CD4-positive, alpha-beta T cell treated with Interleukin-10 for 1 hour (primary cell): ENCODE results near the gene MEX3D.

Experiments
- DNase-seq: peaks from one replicate; pipeline ENCODE4 v3.0.0-alpha.2; 2020

MEX3D gene

DNA sequence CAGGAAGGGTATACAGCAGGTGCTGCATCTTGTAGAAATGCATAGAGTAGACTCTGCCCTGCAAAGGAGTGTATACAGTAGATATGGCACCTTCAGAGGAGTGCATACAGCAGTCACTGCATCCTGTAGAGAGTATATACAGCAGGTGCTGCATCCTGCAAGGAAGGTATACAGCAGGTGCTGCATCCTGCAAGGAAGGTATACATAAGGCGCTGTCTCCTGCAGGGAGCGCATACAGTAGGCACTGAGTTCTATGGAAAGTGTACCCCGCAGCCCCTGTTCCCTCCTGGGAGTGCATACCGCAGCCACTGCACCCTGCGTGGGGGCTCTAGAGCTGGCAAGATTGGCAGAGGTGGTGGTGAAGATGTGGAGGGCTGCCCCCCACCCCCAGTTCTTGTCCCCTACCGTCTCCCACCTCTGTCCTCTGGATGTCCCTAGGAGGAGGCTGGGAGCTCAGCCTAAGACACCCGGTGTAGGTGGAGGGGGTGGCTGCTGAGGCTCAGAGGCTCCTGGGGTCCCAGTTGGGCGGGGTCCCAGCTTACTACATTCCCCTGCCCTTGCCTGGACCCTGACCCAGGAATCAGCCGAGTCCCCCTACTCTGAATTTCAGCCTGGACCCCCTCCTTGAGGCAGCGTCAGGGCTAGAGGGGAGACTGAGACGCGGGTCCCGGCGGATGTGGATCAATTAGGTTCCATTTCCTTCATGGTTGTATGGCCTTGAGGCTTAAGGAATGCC, 53.0 kb downstream of the MEX3D start:
- no peak for DNase-seq

DNA sequence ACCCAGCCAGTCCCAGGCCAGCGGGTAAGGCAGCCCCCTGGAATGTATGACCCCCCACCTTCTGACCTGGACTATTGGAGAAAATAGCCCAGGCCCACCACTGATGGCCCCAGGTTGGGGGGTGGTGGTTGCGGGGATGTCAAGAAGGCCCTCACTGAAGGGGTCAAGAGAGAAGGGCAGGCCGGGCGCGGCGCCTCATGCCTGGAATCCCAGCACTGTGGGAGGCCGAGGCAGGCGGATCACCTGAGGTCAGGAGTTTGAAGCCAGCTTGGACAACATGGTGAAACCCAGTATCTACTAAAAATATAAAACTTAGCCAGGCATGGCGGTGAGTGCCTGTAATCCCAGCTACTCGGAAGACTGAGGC, 53.8 kb downstream of the MEX3D start:
- no peak for DNase-seq

DNA sequence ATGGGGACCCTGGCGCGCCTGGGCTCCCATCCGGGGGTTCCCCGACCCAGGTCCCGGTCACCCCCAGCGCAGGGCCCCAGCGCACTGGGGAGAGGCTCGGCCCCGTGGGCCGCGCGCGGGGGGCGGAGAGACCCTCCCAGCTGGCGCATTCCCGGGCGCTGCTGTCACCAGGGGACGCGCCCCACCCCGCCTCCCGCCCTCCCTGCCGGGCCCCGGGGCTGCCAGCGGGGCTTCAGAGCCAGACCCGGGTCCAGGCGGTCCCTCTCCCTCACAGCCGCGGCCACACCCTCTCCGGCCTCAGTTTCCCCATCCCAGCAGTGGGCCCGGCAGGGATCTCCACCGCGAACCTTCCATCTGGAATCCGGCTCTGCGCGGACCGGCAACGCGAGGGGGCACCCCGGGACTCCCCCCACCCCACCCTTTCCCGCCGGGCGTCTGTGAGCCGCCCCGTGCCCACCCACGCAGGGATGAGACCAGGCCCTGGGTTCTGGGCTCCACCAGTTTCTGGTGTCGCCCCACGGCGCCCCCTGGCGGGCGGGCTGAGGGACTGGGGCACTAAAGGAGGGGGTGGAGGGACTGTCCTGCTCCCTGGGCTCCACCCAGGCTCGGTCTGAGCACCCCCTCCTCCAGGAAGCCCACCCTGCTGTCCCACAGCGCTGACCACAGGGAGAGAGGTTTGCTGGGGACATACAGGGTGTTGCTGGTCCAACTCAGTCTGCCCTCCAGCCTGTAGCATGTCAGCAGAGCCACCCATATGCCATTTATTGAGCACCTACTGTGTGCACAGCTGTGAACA, 54.4 kb downstream of the MEX3D start:
- DNase-seq: peak; percentile 69

DNA sequence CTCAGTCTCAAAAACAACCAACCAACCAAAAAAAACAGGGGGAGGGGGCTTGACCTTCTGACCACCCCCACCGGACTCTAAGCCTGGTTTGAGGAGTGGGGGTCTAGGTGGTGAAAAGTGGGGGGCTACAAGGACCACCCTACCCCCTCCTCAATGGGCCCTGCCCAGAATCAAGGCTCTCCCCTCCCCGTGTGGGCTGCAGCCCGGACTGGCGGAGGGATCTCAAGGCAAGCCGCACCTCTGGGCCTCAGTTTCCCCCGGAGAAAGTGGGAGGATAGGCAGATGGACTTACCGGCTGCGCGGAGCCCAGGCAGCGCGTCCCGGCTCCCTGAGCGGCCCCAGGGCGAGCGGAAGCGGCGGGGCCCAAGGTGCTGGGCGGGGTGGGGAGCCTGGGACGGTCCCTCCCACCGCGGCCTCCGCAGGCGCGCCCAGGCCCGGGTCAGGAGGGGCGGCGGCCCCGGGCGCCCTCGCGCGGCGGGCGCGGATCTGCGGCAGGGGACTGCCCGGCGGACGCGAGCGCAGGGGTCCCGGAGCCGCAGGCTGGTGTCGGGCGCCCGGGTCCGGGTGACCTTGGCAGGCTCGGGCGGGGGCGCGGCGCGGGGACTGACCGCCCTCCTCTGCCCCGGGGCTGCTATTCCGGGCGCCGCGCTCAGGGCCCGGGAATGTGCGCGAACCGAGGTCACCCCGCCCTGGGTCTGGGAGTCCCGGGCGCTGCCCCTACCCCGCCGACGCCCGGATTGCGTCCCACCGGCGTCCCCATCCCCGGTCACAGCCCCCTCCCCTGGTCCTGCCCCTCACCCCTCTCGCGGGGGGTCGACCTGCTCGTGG, 55.2 kb downstream of the MEX3D start, which contains the start of gene ADAMTSL5:
Gene ADAMTSL5, minus strand, starts transcription at position 349 of the 828 bp plus-strand sequence. CDS start 2,076 bp downstream, outside the sequence.
- DNase-seq: peak; percentile 69

DNA sequence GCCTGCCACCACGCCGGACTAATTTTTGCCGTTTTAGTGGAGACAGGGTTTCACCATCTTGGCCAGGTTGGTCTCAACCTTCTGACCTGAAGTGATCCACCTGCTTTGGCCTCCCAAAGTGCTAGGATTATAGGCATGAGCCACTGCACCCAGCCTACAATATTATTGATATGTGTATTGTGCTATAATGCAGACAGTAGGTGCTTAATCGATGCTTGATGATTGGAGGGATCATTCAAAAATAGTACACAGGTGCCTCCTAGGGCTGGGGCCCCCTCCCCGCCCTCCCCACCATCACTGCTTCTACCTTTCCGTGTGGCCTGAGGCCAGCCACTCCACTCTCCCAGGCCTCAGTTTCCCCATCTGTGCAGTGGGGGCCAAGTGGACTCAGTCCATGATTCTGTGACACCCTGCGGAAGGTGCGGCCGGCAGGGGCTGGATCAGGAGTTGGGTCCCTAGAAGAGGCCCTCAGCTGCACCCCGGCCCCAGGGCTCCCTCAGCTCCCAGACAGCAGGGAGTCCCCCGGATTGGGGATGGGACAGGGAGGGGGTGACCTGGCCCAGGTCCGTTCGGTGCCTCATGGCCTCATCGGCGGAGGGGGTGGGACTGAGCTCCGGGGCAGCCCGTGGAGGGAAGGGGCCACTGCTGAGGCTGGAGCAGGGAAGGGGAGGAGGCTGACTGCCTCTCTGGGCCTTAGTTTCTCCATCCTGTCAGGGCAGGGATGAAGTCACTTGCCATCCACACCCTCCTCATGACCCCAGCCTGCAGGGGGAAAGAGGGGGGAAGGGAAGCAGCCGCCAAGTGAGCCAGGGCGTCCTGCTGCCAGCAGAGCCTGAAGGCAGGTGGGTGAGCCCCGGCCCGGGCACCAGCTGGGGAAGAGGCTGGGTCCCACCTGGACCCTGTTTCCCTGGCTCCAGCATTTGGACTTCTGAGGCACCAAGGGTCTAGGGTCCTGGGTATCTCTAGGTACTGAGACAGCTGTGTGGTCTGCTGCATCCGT, 56.5 kb downstream of the MEX3D start:
- no peak for DNase-seq

DNA sequence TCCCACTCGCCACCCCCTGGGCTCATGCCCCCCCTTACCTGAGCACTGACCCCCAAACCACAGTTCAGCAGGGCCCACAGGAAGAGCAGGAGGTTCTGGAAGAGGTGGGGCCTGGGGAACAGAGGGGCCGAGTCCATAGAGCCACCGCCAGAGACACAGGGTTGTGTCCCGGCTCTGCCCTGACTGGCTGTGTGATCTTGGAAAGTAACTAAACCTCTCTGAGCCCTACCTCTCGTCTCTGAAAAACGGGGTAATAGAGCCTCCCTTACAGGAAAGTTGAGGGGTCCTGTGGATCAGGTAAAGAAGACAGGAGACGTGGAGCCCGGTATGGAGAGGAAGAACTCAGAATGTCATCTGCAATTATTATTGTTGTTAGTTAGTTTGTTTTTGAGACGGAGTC, 57.3 kb downstream of the MEX3D start:
- no peak for DNase-seq

DNA sequence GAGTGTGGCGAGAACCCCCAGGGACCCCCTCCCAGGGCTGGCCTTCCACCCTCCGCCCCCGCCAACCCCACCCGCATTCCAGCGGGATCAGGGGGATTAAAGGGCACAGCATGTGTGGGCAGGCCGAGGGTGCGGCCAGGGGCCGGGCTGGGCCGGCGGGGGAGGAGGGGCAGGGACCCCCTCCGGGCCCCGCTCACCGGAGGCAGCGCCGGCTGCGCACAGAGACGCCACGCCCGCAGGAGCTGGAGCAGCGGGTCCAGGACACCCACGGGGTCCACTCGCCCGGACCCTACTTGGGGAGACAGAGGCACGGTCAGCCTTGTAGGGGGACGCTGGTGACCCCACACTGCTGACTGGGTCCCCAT, 57.7 kb downstream of the MEX3D start:
- DNase-seq: no peak

DNA sequence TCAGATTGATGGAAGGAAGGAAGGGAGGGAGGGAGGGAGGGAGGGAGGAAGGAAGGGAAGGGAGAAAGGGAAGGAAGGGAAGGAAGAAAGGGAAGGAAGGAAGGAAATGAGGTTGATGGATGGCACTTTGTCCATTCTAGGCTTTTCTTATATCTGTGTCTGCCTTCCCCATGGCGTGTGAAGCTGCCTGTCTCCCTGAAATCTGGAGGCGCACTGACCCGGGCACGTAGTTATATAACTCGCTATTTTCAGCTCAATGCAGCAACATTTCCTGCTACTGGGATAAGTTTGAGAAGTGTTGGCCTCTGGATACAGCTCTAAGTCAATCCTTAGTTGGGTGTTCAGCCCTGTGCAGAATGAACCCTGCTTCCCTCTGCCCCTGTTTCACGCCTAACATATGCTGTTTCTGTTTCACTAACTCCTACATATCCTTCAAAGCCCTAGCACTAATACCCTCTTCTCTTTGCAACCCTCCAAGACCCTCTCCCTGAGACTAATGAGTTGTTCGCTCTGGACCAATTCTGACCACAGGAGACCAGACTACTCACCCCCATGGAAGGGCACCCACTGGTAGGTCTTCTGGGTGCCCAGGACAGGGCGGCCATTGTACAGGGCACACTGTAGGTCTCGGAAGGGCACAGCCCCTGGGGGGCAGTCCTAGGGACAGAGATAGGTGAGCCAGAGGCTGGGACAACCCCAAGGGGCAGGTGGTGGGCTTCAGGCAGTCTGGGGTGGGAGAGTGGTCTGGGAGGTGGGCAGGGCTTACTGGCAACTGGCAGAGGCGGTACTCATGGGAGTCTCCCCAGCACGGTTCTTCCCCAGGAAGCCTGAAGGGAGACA, 58.3 kb downstream of the MEX3D start:
- DNase-seq: no peak

DNA sequence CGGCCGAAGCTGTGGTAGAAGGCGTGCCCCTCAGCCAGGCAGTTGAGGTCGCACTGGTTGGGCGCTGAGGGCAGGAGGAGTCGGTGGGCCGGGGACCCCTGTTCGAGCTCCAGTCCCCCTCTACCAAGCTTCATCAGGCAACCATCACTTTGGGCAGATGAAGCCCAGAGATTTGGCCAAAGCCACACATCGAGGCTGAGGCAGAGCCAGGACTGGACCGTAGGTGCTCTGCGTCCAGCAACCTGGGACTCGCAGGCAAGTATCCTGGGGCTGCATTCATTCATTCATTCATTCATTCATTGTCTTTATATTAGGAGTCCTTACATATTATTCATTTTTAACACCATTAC, 59.6 kb downstream of the MEX3D start:
- DNase-seq: no peak

DNA sequence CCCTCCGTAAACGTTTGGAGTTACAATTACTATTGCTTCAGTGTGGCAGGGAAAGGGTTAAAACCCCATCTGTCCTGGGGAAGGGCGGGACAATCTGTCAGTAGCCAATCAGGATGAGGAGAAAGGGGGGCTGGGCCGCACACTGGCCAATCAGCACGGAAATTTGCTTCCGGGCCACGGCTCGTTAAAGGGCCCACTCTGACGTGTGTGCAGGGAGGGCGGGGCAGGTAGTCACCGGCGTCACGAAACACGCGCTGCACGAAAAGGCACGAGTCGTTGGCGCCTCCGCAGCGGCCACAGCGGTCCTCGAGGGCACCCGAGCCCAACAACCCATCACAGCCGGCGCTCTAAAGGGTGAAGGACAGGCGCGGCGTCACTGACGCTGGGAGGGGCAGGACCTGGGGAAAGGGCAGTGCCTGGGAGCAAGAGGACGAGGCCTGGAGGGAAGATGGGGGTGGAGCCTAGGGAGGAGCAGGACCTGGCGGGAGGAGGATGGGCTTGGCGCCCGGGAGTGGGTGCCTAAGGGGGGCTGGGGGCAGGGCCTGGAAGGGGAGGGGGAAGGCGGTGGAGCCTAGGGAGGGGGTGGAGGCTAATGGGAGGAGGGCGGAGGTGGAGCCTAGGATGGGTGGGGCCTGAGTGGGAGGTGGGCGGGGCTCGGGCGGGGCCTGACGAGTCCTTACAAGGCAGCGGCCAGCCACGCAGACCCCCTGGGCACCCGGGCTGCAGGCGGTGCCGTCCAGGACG, 60.2 kb downstream of the MEX3D start:
- DNase-seq: peak; percentile 95

DNA sequence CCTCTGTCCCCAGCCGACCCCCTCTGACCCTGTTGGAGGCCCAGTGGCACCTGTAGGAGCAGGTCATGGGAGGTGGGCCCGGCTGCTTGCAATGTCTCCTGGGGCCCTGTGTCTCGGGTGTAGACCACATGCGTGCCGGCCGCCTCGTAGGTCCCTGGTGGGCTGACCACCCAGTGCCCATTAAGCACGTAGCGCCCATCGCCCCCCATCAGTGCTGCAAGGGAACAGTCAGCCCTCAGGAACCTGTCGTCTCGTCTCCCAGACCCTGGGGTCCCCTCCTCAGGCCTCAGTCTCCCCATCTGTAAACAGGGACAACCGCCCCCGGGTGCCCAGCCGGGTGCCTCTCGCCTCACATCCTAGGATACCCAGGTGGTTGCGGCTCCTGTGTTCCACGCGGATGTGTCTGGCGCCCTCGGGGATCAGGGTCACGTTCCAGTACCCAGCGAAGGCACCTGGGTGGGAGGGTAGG, 60.9 kb downstream of the MEX3D start:
- DNase-seq: no peak

DNA sequence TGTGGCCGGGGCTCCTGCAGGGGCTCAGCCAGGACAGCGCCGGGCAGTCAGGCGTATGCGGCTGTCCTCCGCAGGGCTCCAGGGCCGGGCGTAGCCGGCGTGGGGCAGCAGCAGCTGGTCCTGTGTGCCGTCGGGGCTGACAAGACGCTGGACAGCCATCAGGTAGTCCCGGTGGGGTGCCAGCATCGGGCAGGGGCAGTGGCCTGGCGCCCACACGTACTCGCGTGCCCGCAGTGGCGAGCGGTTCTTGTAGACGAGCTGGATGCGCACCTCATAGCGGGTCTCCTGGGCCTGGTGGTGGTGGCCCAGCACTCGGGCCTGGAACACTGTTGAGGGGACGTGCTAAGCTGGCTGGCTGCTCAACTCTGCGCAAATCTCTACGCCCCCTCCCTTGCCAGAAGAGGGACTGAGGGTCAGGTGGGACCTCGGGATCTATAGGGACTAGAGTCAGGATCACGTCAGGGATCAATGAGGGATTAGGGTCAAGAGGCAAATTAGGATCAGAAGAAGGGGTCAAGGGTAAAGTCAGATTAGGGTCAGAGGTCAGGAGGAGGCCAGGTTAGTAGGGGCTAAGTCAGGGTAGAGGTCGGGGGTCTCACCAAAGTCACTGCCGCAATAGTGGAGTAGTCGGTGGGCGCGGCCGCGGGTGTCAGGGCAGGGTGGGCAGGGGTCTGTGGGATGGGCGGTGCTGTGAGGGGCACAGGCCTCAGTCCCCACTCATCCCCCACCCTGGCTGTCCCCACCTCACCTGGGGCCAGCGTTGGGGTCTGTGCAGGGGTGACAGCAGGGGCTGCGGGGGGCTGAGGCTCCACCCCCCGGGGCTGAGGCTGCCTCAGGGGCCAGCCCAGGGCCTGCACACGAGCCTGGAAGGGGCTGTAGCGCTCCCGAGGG, 61.9 kb downstream of the MEX3D start:
- DNase-seq: no peak

DNA sequence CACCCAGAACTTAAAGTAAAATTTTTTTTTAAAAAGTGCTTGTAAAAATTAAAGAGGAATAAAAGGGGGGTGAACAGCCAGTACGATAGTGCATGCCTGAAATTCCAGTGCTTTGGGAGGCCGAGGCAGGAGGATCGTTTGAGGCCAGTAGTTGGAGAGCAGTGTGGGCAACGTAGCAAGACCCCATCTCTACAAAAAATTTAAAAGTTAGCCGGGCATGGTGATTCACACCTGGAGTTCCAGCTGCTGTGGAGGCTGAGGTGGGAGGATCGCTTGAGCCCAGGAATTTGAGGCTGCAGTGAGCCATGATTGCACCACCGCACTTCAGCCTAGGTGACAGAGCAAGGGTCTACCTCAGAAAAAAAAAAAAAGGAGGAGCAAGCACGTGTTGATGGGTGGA, 63.1 kb downstream of the MEX3D start:
- DNase-seq: no peak
